DOHH2 (cell line): ENCODE results near the gene FOXK1.

Source experiments
- CTCF ChIP-seq: fragments of 200-600 bp; sonication (generic); IDR thresholded peaks from one replicate; pipeline ENCODE4 v1.5.1; 2014; ENCODE audit warnings: antibody characterized with exemption, mild to moderate bottlenecking, low read depth, low read length; ENCODE audit not compliant: poor library complexity, severe bottlenecking
- EZH2phosphoT487 ChIP-seq: fragments of 200-600 bp; sonication (generic); IDR thresholded peaks from 2 replicates; pipeline ENCODE4 v1.6.1; 2017; ENCODE audit warnings: borderline replicate concordance, mild to moderate bottlenecking, antibody characterized with exemption, low read length, moderate library complexity, mixed read lengths

DNA sequence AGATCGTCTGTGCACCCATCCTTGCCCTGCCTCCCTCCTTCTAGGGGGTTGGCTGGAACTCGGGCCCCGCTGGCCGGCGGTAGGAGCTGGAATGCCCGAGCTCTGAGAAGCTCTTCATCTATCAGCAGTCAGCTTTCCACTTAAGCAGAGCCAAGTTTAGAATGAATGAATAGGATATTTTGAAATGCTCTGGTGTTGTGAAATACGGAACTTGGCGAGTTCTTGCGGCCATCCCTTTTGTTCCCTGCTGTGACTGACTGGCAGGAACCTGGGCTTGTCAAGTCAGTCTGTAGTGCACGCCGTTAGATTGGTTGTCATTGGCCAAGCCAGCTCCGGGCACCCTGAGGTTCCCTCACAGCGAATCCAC, 33.3 kb downstream of the FOXK1 start:
- no peak for TF ChIP-seq CTCF
- TF ChIP-seq EZH2phosphoT487 = no peak
